ENCODE data around the gene ST7. TPM values are rescaled to one million over a fixed set of nuclear protein-coding genes. Genes with fewer than 3 reads are reported as not detected.

Gene ST7
- total and polyA plus RNA-seq, 2 of the 13 experiments (the other 11 are each of a cell fraction or from before 2014, with no cell fraction given) = 17.3 to 23.5 TPM

DNA sequence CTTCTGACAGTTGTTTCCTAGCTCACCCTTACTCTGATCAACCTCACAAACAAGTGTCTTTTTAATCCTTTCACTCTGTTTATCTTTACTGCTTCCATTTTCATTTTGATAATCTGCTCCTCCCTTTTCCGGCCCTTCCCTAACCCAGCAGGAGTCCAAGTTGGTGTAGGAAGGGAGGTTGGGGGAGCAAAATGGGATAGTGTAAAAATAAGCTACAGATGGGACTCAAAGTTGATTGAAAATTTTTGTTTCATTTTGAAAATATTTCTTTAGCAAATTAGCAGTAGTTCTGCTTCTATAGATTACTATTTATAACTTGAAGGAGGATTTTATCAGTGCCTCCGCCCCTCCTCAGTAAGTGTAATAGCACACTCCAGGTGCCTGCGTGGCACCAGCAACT lies 257.6 kb downstream of the ST7 start:
- no peaks in the 10 kb centered on the region for H3K9me3 ChIP-seq (ENCODE audit: low read length)
- no peaks in the 10 kb centered on the region for H3K79me2 ChIP-seq (ENCODE audit: insufficient read depth, low read length)
- in situ Hi-C loops (cut with HindIII; ENCODE audit: extremely low pct_ligation_motif_present, low pct_unique_long_range_greater_than_20kb) (no loop called here), intact Hi-C loops (cut with micrococcal nuclease; ENCODE audit: unreplicated experiment) (no loop called here)
- H3K4me2 ChIP-seq (ENCODE audit: low read depth, low read length) = no peak overlapping the region
- no peaks in the 10 kb centered on the region for H4K20me1 ChIP-seq (ENCODE audit: insufficient read depth, low read length)
- no TSS peak for BruUV-seq (replicated peaks)
- ATAC-seq (no peak), DNase-seq (ENCODE audit: low spot score) (no peak), FAIRE-seq (no peak)
- H3K4me1 ChIP-seq (ENCODE audit: insufficient read depth, low read length) = no peaks in the 10 kb centered on the region
- no peak overlapping the region for H3K9ac ChIP-seq (ENCODE audit: insufficient read depth, low read depth, low read length)
- no peak overlapping the region for H3K4me3 ChIP-seq (replicated peaks in 1 of 3; ENCODE audit: insufficient read depth in 1 of 3, low read depth in 2 of 3, low read length in 3 of 3)
- no peak overlapping the region for H2AFZ ChIP-seq (ENCODE audit: low read length)
- no peaks in the 10 kb centered on the region for H3K27me3 ChIP-seq (ENCODE audit: control insufficient read depth in 1 of 2, insufficient read depth in 2 of 2, low read length in 2 of 2)
- H3K36me3 ChIP-seq (replicated peaks in 1 of 2; ENCODE audit: control insufficient read depth in 1 of 2, insufficient read depth in 2 of 2, low read length in 2 of 2) = peaks cover 0 to 9% of the 10 kb centered on the region in 2 experiments; a peak in 2 of 5 replicates
- CTCF ChIA-PET (ENCODE audit: low intra/inter-chr PET ratio, low total read pairs) = no interaction called here
- 98% methylated on average over 3 of the region's 3 CpGs for WGBS (ENCODE audit: low lambda C conversion rate)
- POLR2A ChIA-PET = no interaction called here
- H3K27ac ChIP-seq (ENCODE audit: extremely low read length, insufficient read depth, low read length) = no peak overlapping the region
- TF ChIP-seq, protein P1, sequence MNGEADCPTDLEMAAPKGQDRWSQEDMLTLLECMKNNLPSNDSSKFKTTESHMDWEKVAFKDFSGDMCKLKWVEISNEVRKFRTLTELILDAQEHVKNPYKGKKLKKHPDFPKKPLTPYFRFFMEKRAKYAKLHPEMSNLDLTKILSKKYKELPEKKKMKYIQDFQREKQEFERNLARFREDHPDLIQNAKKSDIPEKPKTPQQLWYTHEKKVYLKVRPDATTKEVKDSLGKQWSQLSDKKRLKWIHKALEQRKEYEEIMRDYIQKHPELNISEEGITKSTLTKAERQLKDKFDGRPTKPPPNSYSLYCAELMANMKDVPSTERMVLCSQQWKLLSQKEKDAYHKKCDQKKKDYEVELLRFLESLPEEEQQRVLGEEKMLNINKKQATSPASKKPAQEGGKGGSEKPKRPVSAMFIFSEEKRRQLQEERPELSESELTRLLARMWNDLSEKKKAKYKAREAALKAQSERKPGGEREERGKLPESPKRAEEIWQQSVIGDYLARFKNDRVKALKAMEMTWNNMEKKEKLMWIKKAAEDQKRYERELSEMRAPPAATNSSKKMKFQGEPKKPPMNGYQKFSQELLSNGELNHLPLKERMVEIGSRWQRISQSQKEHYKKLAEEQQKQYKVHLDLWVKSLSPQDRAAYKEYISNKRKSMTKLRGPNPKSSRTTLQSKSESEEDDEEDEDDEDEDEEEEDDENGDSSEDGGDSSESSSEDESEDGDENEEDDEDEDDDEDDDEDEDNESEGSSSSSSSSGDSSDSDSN (CRISPR knock-in tag; IDR thresholded peaks at IDR 0.05) = no peak
- TF ChIP-seq ZMYM3 (CRISPR knock-in tag; IDR thresholded peaks at IDR 0.05) (no peak), ZNF709 (CRISPR knock-in tag; IDR thresholded peaks at IDR 0.05) (no peak), AKAP8 (CRISPR knock-in tag; IDR thresholded peaks at IDR 0.05) (no peak), HOXA7 (CRISPR knock-in tag; IDR thresholded peaks at IDR 0.05) (no peak), HNRNPK (IDR thresholded peaks at IDR 0.05; ENCODE audit: low read depth, low read length, poor library complexity, severe bottlenecking) (no peak), ZNF652 (CRISPR knock-in tag; IDR thresholded peaks at IDR 0.05; ENCODE audit: borderline replicate concordance, low read depth) (no peak), NR2F2 (IDR thresholded peaks at IDR 0.05; ENCODE audit: borderline replicate concordance, low read depth) (no peak), SIN3A (IDR thresholded peaks at IDR 0.05; ENCODE audit: borderline replicate concordance, low read depth, low read length) (no peak), ZNF556 (CRISPR knock-in tag; IDR thresholded peaks at IDR 0.05; ENCODE audit: borderline replicate concordance) (no peak), PHF8 (CRISPR knock-in tag; IDR thresholded peaks at IDR 0.05) (no peak)
- TF ChIP-seq, protein P2, sequence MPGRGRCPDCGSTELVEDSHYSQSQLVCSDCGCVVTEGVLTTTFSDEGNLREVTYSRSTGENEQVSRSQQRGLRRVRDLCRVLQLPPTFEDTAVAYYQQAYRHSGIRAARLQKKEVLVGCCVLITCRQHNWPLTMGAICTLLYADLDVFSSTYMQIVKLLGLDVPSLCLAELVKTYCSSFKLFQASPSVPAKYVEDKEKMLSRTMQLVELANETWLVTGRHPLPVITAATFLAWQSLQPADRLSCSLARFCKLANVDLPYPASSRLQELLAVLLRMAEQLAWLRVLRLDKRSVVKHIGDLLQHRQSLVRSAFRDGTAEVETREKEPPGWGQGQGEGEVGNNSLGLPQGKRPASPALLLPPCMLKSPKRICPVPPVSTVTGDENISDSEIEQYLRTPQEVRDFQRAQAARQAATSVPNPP (CRISPR knock-in tag; IDR thresholded peaks at IDR 0.05) = no peak
- TF ChIP-seq, protein P3, sequence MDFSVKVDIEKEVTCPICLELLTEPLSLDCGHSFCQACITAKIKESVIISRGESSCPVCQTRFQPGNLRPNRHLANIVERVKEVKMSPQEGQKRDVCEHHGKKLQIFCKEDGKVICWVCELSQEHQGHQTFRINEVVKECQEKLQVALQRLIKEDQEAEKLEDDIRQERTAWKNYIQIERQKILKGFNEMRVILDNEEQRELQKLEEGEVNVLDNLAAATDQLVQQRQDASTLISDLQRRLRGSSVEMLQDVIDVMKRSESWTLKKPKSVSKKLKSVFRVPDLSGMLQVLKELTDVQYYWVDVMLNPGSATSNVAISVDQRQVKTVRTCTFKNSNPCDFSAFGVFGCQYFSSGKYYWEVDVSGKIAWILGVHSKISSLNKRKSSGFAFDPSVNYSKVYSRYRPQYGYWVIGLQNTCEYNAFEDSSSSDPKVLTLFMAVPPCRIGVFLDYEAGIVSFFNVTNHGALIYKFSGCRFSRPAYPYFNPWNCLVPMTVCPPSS (IDR thresholded peaks at IDR 0.05) = no peak
